ENCODE data around the gene USP21.

The USP21 gene

GRCh38 chr1:161132410-161133219 lies 26.7 kb upstream of the USP21 start, which contains the start of gene DEDD:
TSS of gene DEDD (minus strand) at chr1:161132667. CDS start at chr1:161124462, 8,205 bp downstream.
- DNase-seq (ENCODE audit: insufficient read length, low spot score) = peak; percentile 89
- no peak for TF ChIP-seq PAX5 (IDR thresholded peaks at IDR 0.05; ENCODE audit: insufficient read depth, low read length, severe bottlenecking)
- TF ChIP-seq TAF1 (IDR thresholded peaks at IDR 0.05; ENCODE audit: low read depth, low read length) = 0 out of 2 replicates have a peak, but pooled peaks have one; percentile 11
- peak; percentile 85 for FAIRE-seq

- DNase-seq (ENCODE audit: insufficient read length, low spot score) = no peak
- TF ChIP-seq TAF1 (IDR thresholded peaks at IDR 0.05; ENCODE audit: low read depth, low read length) (0 out of 2 replicates have a peak, but pooled peaks have one; percentile 7), POU2F2 (IDR thresholded peaks at IDR 0.05; ENCODE audit: low read depth, low read length) (no peak), SPI1 (IDR thresholded peaks at IDR 0.05; ENCODE audit: low read depth, low read length) (no peak), PAX5 (IDR thresholded peaks at IDR 0.05; ENCODE audit: insufficient read depth, low read length, severe bottlenecking) (no peak), POLR2A (IDR thresholded peaks at IDR 0.05; ENCODE audit: low read depth, low read length) (no peak)
- FAIRE-seq = no peak
These were observed 26.0 kb upstream of the USP21 start for GRCh38 chr1:161133220-161133740.

- DNase-seq (ENCODE audit: insufficient read length, low spot score) (no peak), FAIRE-seq (no peak)
- no peak for TF ChIP-seq POU2F2 (IDR thresholded peaks at IDR 0.05; ENCODE audit: low read depth, low read length)
- no peak for TF ChIP-seq PAX5 (IDR thresholded peaks at IDR 0.05; ENCODE audit: insufficient read depth, low read length, severe bottlenecking)
- TF ChIP-seq SPI1 (IDR thresholded peaks at IDR 0.05; ENCODE audit: low read depth, low read length) = no peak
- no peak for TF ChIP-seq POLR2AphosphoS5 (IDR thresholded peaks at IDR 0.05; ENCODE audit: low read depth, low read length)
- no peak for TF ChIP-seq POLR2A (IDR thresholded peaks at IDR 0.05; ENCODE audit: low read depth, low read length)
- no peak for TF ChIP-seq TAF1 (IDR thresholded peaks at IDR 0.05; ENCODE audit: low read depth, low read length)
These were observed 21.4 kb upstream of the USP21 start for GRCh38 chr1:161137881-161138280.

GRCh38 chr1:161138431-161138830 lies 20.9 kb upstream of the USP21 start:
- DNase-seq (ENCODE audit: insufficient read length, low spot score) = no peak
- TF ChIP-seq TAF1 (IDR thresholded peaks at IDR 0.05; ENCODE audit: low read depth, low read length) (no peak), POU2F2 (IDR thresholded peaks at IDR 0.05; ENCODE audit: low read depth, low read length) (no peak), POLR2AphosphoS5 (IDR thresholded peaks at IDR 0.05; ENCODE audit: low read depth, low read length) (no peak), PAX5 (IDR thresholded peaks at IDR 0.05; ENCODE audit: insufficient read depth, low read length, severe bottlenecking) (no peak), SPI1 (IDR thresholded peaks at IDR 0.05; ENCODE audit: low read depth, low read length) (no peak), POLR2A (IDR thresholded peaks at IDR 0.05; ENCODE audit: low read depth, low read length) (no peak)
- no peak for FAIRE-seq

- FAIRE-seq = no peak
- TF ChIP-seq PAX5 (IDR thresholded peaks at IDR 0.05; ENCODE audit: insufficient read depth, low read length, severe bottlenecking) = no peak
- no peak for TF ChIP-seq TAF1 (IDR thresholded peaks at IDR 0.05; ENCODE audit: low read depth, low read length)
- no peak for TF ChIP-seq POLR2A (IDR thresholded peaks at IDR 0.05; ENCODE audit: low read depth, low read length)
- no peak for TF ChIP-seq POLR2AphosphoS5 (IDR thresholded peaks at IDR 0.05; ENCODE audit: low read depth, low read length)
- no peak for TF ChIP-seq SPI1 (IDR thresholded peaks at IDR 0.05; ENCODE audit: low read depth, low read length)
- no peak for TF ChIP-seq POU2F2 (IDR thresholded peaks at IDR 0.05; ENCODE audit: low read depth, low read length)
- no peak for DNase-seq (ENCODE audit: insufficient read length, low spot score)
These were observed 19.5 kb upstream of the USP21 start for GRCh38 chr1:161139766-161140165.

- TF ChIP-seq TAF1 (IDR thresholded peaks at IDR 0.05; ENCODE audit: low read depth, low read length) (no peak), POLR2AphosphoS5 (IDR thresholded peaks at IDR 0.05; ENCODE audit: low read depth, low read length) (no peak), POLR2A (IDR thresholded peaks at IDR 0.05; ENCODE audit: low read depth, low read length) (no peak), POU2F2 (IDR thresholded peaks at IDR 0.05; ENCODE audit: low read depth, low read length) (no peak), PAX5 (IDR thresholded peaks at IDR 0.05; ENCODE audit: insufficient read depth, low read length, severe bottlenecking) (no peak), SPI1 (IDR thresholded peaks at IDR 0.05; ENCODE audit: low read depth, low read length) (no peak)
- DNase-seq (ENCODE audit: insufficient read length, low spot score) = no peak
- no peak for FAIRE-seq
These were observed 18.4 kb upstream of the USP21 start for GRCh38 chr1:161140755-161141400.

- TF ChIP-seq POLR2A (IDR thresholded peaks at IDR 0.05; ENCODE audit: low read depth, low read length) (no peak), POLR2AphosphoS5 (IDR thresholded peaks at IDR 0.05; ENCODE audit: low read depth, low read length) (no peak), POU2F2 (IDR thresholded peaks at IDR 0.05; ENCODE audit: low read depth, low read length) (no peak), SPI1 (IDR thresholded peaks at IDR 0.05; ENCODE audit: low read depth, low read length) (no peak), TAF1 (IDR thresholded peaks at IDR 0.05; ENCODE audit: low read depth, low read length) (no peak), PAX5 (IDR thresholded peaks at IDR 0.05; ENCODE audit: insufficient read depth, low read length, severe bottlenecking) (no peak)
- FAIRE-seq (no peak), DNase-seq (ENCODE audit: insufficient read length, low spot score) (no peak)
These were observed 13.5 kb upstream of the USP21 start for GRCh38 chr1:161145832-161146231.

- TF ChIP-seq SPI1 (IDR thresholded peaks at IDR 0.05; ENCODE audit: low read depth, low read length) (no peak), PAX5 (IDR thresholded peaks at IDR 0.05; ENCODE audit: insufficient read depth, low read length, severe bottlenecking) (no peak), POU2F2 (IDR thresholded peaks at IDR 0.05; ENCODE audit: low read depth, low read length) (no peak), POLR2A (IDR thresholded peaks at IDR 0.05; ENCODE audit: low read depth, low read length) (no peak), POLR2AphosphoS5 (IDR thresholded peaks at IDR 0.05; ENCODE audit: low read depth, low read length) (no peak), TAF1 (IDR thresholded peaks at IDR 0.05; ENCODE audit: low read depth, low read length) (no peak)
- FAIRE-seq = no peak
- no peak for DNase-seq (ENCODE audit: insufficient read length, low spot score)
These were observed 6.1 kb upstream of the USP21 start for GRCh38 chr1:161153176-161153575.

- peak; percentile 78 for DNase-seq (ENCODE audit: insufficient read length, low spot score)
- FAIRE-seq = peak; percentile 94
- peak; percentile 67 for TF ChIP-seq POU2F2 (IDR thresholded peaks at IDR 0.05; ENCODE audit: low read depth, low read length)
- no peak for TF ChIP-seq PAX5 (IDR thresholded peaks at IDR 0.05; ENCODE audit: insufficient read depth, low read length, severe bottlenecking)
- peak; percentile 95 for TF ChIP-seq POLR2A (IDR thresholded peaks at IDR 0.05; ENCODE audit: low read depth, low read length)
- TF ChIP-seq TAF1 (IDR thresholded peaks at IDR 0.05; ENCODE audit: low read depth, low read length) = peak; percentile 97
- peak; percentile 96 for TF ChIP-seq POLR2AphosphoS5 (IDR thresholded peaks at IDR 0.05; ENCODE audit: low read depth, low read length)
- TF ChIP-seq SPI1 (IDR thresholded peaks at IDR 0.05; ENCODE audit: low read depth, low read length) = peak; percentile 79
These were observed 5.5 kb upstream of the USP21 start, which contains the start of gene UFC1 for GRCh38 chr1:161153682-161154337. TSS of gene UFC1 (plus strand) at chr1:161153978. CDS start at chr1:161153998, 20 bp downstream.

Data from GM12891 (cell line).